NB4 (cell line): ENCODE measurements around the gene HGFAC.

Experiments used
- DNase-seq: peaks from one replicate; pipeline ENCODE4 v3.0.0; 2010; ENCODE audit warnings: low read depth
- H3K4me3 ChIP-seq: one replicate; pipeline ENCODE4 v1.5.1; 2011; ENCODE audit warnings: mild to moderate bottlenecking, low read depth, low read length, moderate library complexity
- MYC ChIP-seq: IDR thresholded peaks from 2 replicates; pipeline ENCODE4 v1.6.1; 2011; ENCODE audit warnings: low read depth, low read length
- POLR2A ChIP-seq: IDR thresholded peaks from 2 replicates; pipeline ENCODE4 v1.6.1; 2011; ENCODE audit warnings: mild to moderate bottlenecking; ENCODE audit not compliant: insufficient read length; ENCODE audit errors: extremely low read depth
- TF ChIP-seq, protein P1 (sequence below): IDR thresholded peaks from one replicate; pipeline ENCODE4 v1.5.1; 2012; ENCODE audit warnings: low read depth, low read length
- TF ChIP-seq, protein P2 (sequence below): IDR thresholded peaks from 2 replicates; pipeline ENCODE4 v1.6.1; 2011; ENCODE audit warnings: low read depth, low read length

The HGFAC gene

DNA sequence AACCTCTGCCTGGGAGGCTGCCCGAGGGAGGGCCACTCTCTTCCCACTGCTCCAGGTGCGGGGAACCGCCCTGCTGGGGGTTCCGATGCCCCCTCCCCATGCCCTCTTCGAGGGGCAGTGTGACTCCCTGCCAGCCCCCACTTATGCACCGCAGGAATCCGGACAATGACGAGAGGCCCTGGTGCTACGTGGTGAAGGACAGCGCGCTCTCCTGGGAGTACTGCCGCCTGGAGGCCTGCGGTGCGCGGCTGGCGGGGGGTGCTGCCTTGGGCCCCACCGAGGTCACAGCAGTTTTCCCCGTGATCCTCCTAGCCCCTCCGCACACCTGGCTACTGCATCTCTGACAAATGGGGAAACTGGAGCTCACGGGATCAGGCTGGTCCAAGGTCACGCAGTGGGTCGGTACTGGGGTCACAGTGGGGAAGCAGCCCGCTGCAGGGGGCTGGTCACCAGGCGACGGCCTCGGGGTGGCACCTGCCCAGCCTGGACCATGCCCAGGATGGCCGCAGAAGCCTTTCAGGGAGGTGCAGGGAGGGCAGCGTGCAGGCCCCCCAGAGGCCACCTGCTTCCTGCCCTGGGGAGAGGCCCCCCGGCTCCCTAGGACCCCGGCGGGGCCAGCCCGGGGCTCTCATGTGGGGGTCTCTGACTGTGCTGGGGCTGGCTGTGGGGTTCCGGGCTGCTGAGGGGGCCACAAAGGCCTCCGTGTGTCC lies 3.5 kb downstream of the HGFAC start:
- H3K4me3 ChIP-seq: no peak overlapping the region
- no peak for DNase-seq
- TF ChIP-seq, protein P1, sequence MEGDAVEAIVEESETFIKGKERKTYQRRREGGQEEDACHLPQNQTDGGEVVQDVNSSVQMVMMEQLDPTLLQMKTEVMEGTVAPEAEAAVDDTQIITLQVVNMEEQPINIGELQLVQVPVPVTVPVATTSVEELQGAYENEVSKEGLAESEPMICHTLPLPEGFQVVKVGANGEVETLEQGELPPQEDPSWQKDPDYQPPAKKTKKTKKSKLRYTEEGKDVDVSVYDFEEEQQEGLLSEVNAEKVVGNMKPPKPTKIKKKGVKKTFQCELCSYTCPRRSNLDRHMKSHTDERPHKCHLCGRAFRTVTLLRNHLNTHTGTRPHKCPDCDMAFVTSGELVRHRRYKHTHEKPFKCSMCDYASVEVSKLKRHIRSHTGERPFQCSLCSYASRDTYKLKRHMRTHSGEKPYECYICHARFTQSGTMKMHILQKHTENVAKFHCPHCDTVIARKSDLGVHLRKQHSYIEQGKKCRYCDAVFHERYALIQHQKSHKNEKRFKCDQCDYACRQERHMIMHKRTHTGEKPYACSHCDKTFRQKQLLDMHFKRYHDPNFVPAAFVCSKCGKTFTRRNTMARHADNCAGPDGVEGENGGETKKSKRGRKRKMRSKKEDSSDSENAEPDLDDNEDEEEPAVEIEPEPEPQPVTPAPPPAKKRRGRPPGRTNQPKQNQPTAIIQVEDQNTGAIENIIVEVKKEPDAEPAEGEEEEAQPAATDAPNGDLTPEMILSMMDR: no peak
- TF ChIP-seq POLR2A (no peak), MYC (no peak)
- TF ChIP-seq, protein P2, sequence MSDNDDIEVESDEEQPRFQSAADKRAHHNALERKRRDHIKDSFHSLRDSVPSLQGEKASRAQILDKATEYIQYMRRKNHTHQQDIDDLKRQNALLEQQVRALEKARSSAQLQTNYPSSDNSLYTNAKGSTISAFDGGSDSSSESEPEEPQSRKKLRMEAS: no peak

DNA sequence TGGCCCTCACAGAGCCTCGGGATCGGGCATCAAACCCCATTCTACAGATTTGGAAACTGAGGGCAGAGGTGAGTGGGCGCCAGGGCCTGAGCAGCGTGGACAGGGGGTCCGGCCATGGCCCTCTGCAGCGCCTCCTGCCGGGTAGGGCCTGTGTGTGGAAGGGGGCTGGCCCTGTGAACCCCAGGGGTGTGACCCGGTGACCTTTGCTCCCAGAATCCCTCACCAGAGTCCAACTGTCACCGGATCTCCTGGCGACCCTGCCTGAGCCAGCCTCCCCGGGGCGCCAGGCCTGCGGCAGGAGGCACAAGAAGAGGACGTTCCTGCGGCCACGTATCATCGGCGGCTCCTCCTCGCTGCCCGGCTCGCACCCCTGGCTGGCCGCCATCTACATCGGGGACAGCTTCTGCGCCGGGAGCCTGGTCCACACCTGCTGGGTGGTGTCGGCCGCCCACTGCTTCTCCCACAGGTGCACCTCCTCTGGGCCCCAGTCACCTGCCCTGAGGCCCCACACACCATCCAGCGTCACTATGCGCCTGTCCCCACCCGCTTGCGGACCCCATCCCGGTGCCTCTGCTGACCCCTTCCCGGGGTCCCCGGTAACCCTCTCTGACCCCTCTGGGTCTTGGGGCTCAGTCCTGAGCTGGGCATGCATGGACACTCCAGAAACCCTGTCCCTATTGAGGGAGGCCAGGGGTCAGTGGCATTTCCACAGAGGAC lies 4.2 kb downstream of the HGFAC start:
- H3K4me3 ChIP-seq: no peak overlapping the region
- TF ChIP-seq, protein P1: no peak
- TF ChIP-seq, protein P2: no peak
- TF ChIP-seq MYC: no peak
- no peak for TF ChIP-seq POLR2A
- DNase-seq: no peak

DNA sequence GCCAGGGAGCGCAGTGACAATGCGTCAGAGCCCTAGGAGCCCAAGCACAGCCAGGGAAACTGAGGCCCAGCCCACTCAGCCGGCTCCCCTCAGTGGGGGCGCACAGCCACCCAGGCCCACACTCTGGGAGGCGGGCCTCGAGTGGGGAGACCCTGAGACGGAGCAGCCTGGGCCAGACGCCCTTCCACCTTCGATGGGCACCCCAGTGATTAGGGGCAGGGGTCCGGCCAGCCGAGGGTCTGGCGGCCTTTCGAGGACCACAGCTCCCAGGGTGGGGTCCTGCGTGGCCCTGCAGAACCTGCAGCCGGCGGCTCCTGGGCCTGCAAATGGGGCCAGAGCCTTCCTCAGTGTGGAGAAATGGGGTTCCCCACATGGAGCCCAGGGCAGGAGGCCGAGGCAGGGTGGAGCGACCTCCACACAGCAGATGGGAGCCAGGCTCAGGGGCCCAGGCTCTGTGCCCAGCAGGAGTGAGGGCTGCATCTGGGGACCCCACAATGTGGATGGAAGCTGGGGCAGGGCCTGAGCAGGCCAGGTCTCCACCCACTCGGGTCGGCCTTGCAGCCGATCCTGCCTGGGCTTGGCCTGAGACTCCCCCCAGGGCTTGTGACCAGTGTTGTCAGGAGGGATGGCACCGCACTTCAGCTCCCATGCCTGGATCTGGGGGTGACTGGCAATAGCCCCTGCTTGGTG lies 5.0 kb downstream of the HGFAC start:
- TF ChIP-seq MYC (no peak), POLR2A (no peak)
- TF ChIP-seq, protein P2: no peak
- TF ChIP-seq, protein P1: no peak
- H3K4me3 ChIP-seq: no peak overlapping the region
- no peak for DNase-seq

DNA sequence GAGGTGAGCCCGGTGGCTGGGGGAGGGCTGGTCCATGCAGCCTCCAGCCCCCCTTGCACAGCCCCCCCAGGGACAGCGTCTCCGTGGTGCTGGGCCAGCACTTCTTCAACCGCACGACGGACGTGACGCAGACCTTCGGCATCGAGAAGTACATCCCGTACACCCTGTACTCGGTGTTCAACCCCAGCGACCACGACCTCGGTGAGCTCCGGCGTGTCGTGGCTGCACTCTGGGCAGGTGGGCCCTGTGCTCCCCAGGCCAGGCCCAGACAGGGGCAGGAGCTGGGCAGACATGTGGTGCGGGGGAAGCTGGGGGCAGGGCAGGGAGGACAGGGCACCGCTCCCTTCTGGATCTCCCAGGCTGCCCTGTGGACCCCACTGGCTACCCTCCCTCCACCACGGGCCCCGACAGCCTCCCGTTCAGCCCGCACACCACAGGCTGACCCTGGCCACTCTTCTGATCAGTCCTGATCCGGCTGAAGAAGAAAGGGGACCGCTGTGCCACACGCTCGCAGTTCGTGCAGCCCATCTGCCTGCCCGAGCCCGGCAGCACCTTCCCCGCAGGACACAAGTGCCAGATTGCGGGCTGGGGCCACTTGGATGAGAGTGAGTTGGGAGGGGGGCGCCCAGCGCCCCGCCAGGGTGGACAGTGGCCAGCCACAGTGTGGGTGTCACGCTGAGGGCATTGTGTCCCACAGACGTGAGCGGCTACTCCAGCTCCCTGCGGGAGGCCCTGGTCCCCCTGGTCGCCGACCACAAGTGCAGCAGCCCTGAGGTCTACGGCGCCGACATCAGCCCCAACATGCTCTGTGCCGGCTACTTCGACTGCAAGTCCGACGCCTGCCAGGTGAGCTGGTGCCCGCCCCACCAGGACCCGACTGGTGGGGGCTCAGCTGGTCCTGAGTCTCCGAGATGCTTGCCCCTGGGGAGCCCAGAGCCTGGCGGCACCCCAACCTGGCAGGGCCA lies 5.9 kb downstream of the HGFAC start:
- no peak overlapping the region for H3K4me3 ChIP-seq
- TF ChIP-seq, protein P1: no peak
- TF ChIP-seq, protein P2: no peak
- TF ChIP-seq MYC (no peak), POLR2A (no peak)

DNA sequence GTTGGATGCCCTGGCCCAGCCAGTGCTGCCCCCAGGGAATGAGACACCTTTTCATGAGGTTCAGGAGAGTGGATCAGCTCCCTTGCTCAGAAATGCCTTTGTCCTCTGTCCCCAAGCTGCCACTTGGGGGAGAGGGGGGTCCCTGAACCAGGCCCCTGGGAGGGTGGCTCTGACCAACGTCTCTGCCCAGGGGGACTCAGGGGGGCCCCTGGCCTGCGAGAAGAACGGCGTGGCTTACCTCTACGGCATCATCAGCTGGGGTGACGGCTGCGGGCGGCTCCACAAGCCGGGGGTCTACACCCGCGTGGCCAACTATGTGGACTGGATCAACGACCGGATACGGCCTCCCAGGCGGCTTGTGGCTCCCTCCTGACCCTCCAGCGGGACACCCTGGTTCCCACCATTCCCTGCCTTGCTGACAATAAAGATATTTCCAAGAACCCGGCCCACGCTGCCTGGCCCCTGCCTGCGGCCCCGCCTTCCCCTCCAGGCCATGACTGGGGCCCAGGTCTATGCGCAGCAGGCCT lies 7.3 kb downstream of the HGFAC start:
- no peak overlapping the region for H3K4me3 ChIP-seq
- TF ChIP-seq, protein P2: no peak
- TF ChIP-seq, protein P1: no peak
- TF ChIP-seq POLR2A (no peak), MYC (no peak)
- DNase-seq: no peak

More for the DNA sequence above, 5.9 kb downstream of the HGFAC start:
- no peak for DNase-seq
